ENCODE measurements around the gene RELN.

GRCh38 chr7:103528152-103528551 is 461.3 kb downstream of the RELN start:
- TF ChIP-seq MAFK (IDR thresholded peaks at IDR 0.05; ENCODE audit: low read length), result no peak
- no peak for TF ChIP-seq RFX5 (IDR thresholded peaks at IDR 0.05; ENCODE audit: low read depth, low read length)
